Keratinocyte (primary cell): ENCODE measurements around the gene ARSI.

Experiments
- EZH2 ChIP-seq: IDR thresholded peaks from one replicate; pipeline ENCODE4 v1.6.1; 2012; ENCODE audit warnings: inconsistent platforms, mild to moderate bottlenecking, low read length, moderate library complexity
- TF ChIP-seq, protein P1 (sequence below), 3 experiments: IDR thresholded peaks in 1 of 3; conservative IDR thresholded peaks in 1 of 3; optimal IDR thresholded peaks in 1 of 3; 2 replicates in 2 of 3; 3 replicates in 1 of 3; pipeline versions ENCODE3 to v1.5.1; 2011; ENCODE audit warnings: low read length in 3 of 3, mild to moderate bottlenecking in 3 of 3, moderate library complexity in 2 of 3, control low read depth in 1 of 3, inconsistent platforms in 1 of 3; ENCODE audit not compliant: insufficient read depth in 2 of 3; ENCODE audit errors: extremely low read depth in 1 of 3

GRCh38 chr5:150327139-150327538 lies 24.4 kb upstream of the ARSI start:
- TF ChIP-seq, protein P1, sequence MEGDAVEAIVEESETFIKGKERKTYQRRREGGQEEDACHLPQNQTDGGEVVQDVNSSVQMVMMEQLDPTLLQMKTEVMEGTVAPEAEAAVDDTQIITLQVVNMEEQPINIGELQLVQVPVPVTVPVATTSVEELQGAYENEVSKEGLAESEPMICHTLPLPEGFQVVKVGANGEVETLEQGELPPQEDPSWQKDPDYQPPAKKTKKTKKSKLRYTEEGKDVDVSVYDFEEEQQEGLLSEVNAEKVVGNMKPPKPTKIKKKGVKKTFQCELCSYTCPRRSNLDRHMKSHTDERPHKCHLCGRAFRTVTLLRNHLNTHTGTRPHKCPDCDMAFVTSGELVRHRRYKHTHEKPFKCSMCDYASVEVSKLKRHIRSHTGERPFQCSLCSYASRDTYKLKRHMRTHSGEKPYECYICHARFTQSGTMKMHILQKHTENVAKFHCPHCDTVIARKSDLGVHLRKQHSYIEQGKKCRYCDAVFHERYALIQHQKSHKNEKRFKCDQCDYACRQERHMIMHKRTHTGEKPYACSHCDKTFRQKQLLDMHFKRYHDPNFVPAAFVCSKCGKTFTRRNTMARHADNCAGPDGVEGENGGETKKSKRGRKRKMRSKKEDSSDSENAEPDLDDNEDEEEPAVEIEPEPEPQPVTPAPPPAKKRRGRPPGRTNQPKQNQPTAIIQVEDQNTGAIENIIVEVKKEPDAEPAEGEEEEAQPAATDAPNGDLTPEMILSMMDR (optimal IDR thresholded peaks at IDR 0.05 in 1 of 3, IDR thresholded peaks at IDR 0.05 in 1 of 3, conservative IDR thresholded peaks at IDR 0.05 in 1 of 3; ENCODE audit: extremely low read depth in 1 of 3, insufficient read depth in 2 of 3, low read length in 3 of 3) = no peak
- TF ChIP-seq EZH2 = no peak
